GM12891 (cell line): ENCODE measurements around the gene MAPK8IP1.

Experiments used
- POLR2A ChIP-seq: IDR thresholded peaks from 2 replicates; pipeline ENCODE4 v1.6.1; 2011; ENCODE audit warnings: low read depth, low read length, control low read depth
- POLR2AphosphoS5 ChIP-seq: IDR thresholded peaks from 2 replicates; pipeline ENCODE4 v1.6.1; 2011; ENCODE audit warnings: low read depth, low read length, control low read depth
- POU2F2 ChIP-seq: IDR thresholded peaks from 2 replicates; pipeline ENCODE4 v1.6.1; 2011; ENCODE audit warnings: low read depth, mild to moderate bottlenecking, control low read depth, low read length, moderate library complexity
- SPI1 ChIP-seq: IDR thresholded peaks from 2 replicates; pipeline ENCODE4 v1.6.1; 2011; ENCODE audit warnings: low read depth, low read length, control low read depth
- TAF1 ChIP-seq: IDR thresholded peaks from 2 replicates; pipeline ENCODE4 v1.6.1; 2011; ENCODE audit warnings: low read depth, low read length, control low read depth

DNA sequence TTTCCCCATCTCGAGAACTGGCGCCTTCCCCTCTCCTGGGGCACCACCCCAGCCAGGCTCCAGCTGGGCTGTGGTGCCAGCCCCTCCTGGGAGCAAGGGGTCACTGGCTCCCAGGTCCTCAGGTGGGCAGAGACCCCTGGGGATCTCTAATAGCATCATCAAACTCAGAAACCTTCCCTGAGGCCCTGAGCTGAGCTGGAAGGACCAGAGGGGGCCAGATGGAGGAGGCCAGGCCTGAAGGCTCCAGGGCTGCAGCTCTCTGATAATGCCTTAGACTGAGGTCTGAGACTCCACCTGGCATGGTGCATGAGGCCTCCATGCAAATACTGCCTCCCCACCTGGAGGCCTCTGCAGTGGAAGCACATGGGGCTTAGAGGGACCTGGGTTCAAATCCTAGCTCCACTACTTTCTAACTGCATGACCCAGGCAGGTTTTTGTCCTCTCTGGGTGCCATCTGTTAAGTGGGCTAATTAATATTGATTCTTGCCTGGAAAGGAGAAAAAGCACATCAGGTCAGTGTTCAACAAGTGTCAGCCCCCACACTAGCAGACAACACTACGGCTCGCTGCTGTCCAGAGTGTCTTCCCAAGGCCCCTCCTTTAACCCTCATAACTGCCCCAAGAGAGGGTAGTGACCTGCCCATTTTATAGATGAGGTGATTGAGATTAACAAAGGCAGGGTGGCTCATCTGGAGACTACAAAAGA lies 1.5 kb downstream of the MAPK8IP1 start:
- no peak for TF ChIP-seq POLR2A
- no peak for TF ChIP-seq POLR2AphosphoS5
- TF ChIP-seq TAF1: no peak
- no peak for TF ChIP-seq SPI1
- TF ChIP-seq POU2F2: no peak
